H9 (cell line): ENCODE results near the gene IFI35. TPM values are rescaled to one million over a fixed set of nuclear protein-coding genes. Genes with fewer than 3 reads are reported as not detected.
A peak's percentile ranks its signal among the peaks of the same experiment; 100 is the strongest.

Experiments
- DNase-seq: peaks from one replicate; pipeline ENCODE4 v3.0.0-alpha.2; 2017
- H2AFZ ChIP-seq: one replicate; pipeline ENCODE4 v1.6.1; 2013; ENCODE audit warnings: mild to moderate bottlenecking, low read length, control low read depth, moderate library complexity
- H2AK5ac ChIP-seq: 2 replicates; pipeline ENCODE4 v1.6.1; 2013; ENCODE audit warnings: low read length, control low read depth, mixed read lengths; ENCODE audit not compliant: insufficient read length
- H2BK120ac ChIP-seq: one replicate; pipeline ENCODE4 v1.6.1; 2013; ENCODE audit warnings: low read depth, mild to moderate bottlenecking, low read length, control low read depth, inconsistent platforms; ENCODE audit not compliant: poor library complexity, severe bottlenecking
- H2BK12ac ChIP-seq: 2 replicates; pipeline ENCODE4 v1.6.1; 2013; ENCODE audit warnings: low read length, control low read depth, mixed read lengths, low read depth; ENCODE audit not compliant: insufficient read length
- H2BK15ac ChIP-seq: 2 replicates; pipeline ENCODE4 v1.6.1; 2013; ENCODE audit warnings: low read depth, low read length, control low read depth
- H2BK20ac ChIP-seq: one replicate; pipeline ENCODE4 v1.6.1; 2013; ENCODE audit warnings: low read depth, mild to moderate bottlenecking, low read length, control low read depth, inconsistent platforms; ENCODE audit not compliant: poor library complexity, severe bottlenecking
- H2BK5ac ChIP-seq: 2 replicates; pipeline ENCODE4 v1.6.1; 2013; ENCODE audit warnings: low read length, control low read depth, mixed read lengths; ENCODE audit not compliant: insufficient read length
- H3K14ac ChIP-seq: 2 replicates; pipeline ENCODE4 v1.6.1; 2013; ENCODE audit warnings: low read length, control low read depth; ENCODE audit not compliant: insufficient read depth
- H3K18ac ChIP-seq: 2 replicates; pipeline ENCODE4 v1.6.1; 2013; ENCODE audit warnings: low read depth, mild to moderate bottlenecking, mixed read lengths, low read length, control low read depth; ENCODE audit not compliant: insufficient read length
- H3K23ac ChIP-seq: 2 replicates; pipeline ENCODE4 v1.6.1; 2013; ENCODE audit warnings: low read length, control low read depth, mixed read lengths, low read depth; ENCODE audit not compliant: insufficient read length
- H3K23me2 ChIP-seq: 2 replicates; pipeline ENCODE4 v1.6.1; 2013; ENCODE audit warnings: low read depth, mild to moderate bottlenecking, mixed read lengths, low read length, control low read depth; ENCODE audit not compliant: insufficient read length, poor library complexity, severe bottlenecking
- H3K27ac ChIP-seq: 2 replicates; pipeline ENCODE4 v1.5.1; 2013; ENCODE audit warnings: low read length, control low read depth, mixed read lengths, low read depth; ENCODE audit not compliant: insufficient read length
- H3K27me3 ChIP-seq: 2 replicates; pipeline ENCODE4 v1.6.1; 2013; ENCODE audit warnings: low read length, control low read depth, inconsistent platforms; ENCODE audit not compliant: insufficient read depth
- H3K4ac ChIP-seq: 2 replicates; pipeline ENCODE4 v1.6.1; 2013; ENCODE audit warnings: low read depth, mild to moderate bottlenecking, control low read depth, inconsistent platforms, low read length, moderate library complexity
- H3K4me1 ChIP-seq: 2 replicates; pipeline ENCODE4 v1.6.1; 2013; ENCODE audit warnings: low read length, control low read depth, inconsistent platforms; ENCODE audit not compliant: insufficient read depth
- H3K4me2 ChIP-seq: 2 replicates; pipeline ENCODE4 v1.6.1; 2013; ENCODE audit warnings: low read length, control low read depth, mixed read lengths; ENCODE audit not compliant: insufficient read length, insufficient read depth
- H3K56ac ChIP-seq: 2 replicates; pipeline ENCODE4 v1.6.1; 2013; ENCODE audit warnings: low read depth, mild to moderate bottlenecking, mixed read lengths, low read length, control low read depth; ENCODE audit not compliant: insufficient read length
- H3K79me1 ChIP-seq: 2 replicates; pipeline ENCODE4 v1.6.1; 2013; ENCODE audit warnings: low read depth, mild to moderate bottlenecking, moderate library complexity, low read length, control low read depth, inconsistent platforms; ENCODE audit not compliant: insufficient read depth, poor library complexity, severe bottlenecking
- H3K79me2 ChIP-seq: 2 replicates; pipeline ENCODE4 v1.6.1; 2013; ENCODE audit warnings: low read length, control low read depth, inconsistent platforms; ENCODE audit not compliant: insufficient read depth
- H3K9ac ChIP-seq: 2 replicates; pipeline ENCODE4 v1.6.1; 2013; ENCODE audit warnings: low read length, control low read depth, mixed read lengths; ENCODE audit not compliant: insufficient read length; ENCODE audit errors: extremely low read depth
- H3K9me3 ChIP-seq: one replicate; pipeline ENCODE4 v1.6.1; 2013; ENCODE audit warnings: low read depth, low read length, inconsistent platforms; ENCODE audit not compliant: control insufficient read depth
- H3T11ph ChIP-seq: one replicate; pipeline ENCODE4 v1.6.1; 2013; ENCODE audit warnings: mild to moderate bottlenecking, low read length, control low read depth, inconsistent platforms
- H4K20me1 ChIP-seq: one replicate; pipeline ENCODE4 v1.6.1; 2013; ENCODE audit not compliant: control insufficient read depth, insufficient read length, insufficient read depth
- H4K5ac ChIP-seq: 2 replicates; pipeline ENCODE4 v1.6.1; 2013; ENCODE audit warnings: low read depth, mild to moderate bottlenecking, mixed read lengths, low read length, control low read depth; ENCODE audit not compliant: insufficient read length
- H4K8ac ChIP-seq: replicated peaks from 2 replicates; pipeline ENCODE4 v1.6.1; 2013; ENCODE audit warnings: low read length, control low read depth, mixed read lengths, low read depth; ENCODE audit not compliant: insufficient read length
- H4K91ac ChIP-seq: 2 replicates; pipeline ENCODE4 v1.6.1; 2013; ENCODE audit warnings: low read depth, mild to moderate bottlenecking, moderate library complexity, mixed read lengths, low read length, control low read depth; ENCODE audit not compliant: insufficient read length
- H3K27ac Mint-ChIP-seq, 3 experiments: 2 replicates in 2 of 3; 3 replicates in 1 of 3; pipeline ENCODE4 v1.8.0; 2020 to 2021; ENCODE audit warnings: mixed read lengths in 3 of 3, mild to moderate bottlenecking in 1 of 3, moderate library complexity in 1 of 3
- H3K27me3 Mint-ChIP-seq: 2 replicates; pipeline ENCODE4 v1.8.0; 2021; ENCODE audit warnings: low read depth, mild to moderate bottlenecking, moderate library complexity, mixed read lengths
- H3K36me3 Mint-ChIP-seq, 3 experiments: 2 replicates in 2 of 3; 3 replicates in 1 of 3; pipeline ENCODE4 v1.8.0; 2020 to 2021; ENCODE audit warnings: low read depth in 3 of 3, mixed read lengths in 3 of 3; ENCODE audit not compliant: insufficient read depth in 1 of 3
- H3K4me1 Mint-ChIP-seq, 2 experiments: 2 replicates each; pipeline ENCODE4 v1.8.0; 2020; ENCODE audit warnings: mixed read lengths in 2 of 2
- H3K4me3 Mint-ChIP-seq, 2 experiments: 2 replicates in 1 of 2; 3 replicates in 1 of 2; pipeline ENCODE4 v1.8.0; 2020 to 2021; ENCODE audit warnings: mild to moderate bottlenecking in 2 of 2, mixed read lengths in 2 of 2, moderate library complexity in 1 of 2
- H3K9me3 Mint-ChIP-seq, 2 experiments: 2 replicates in 1 of 2; 3 replicates in 1 of 2; pipeline ENCODE4 v1.8.0; 2020; ENCODE audit warnings: mild to moderate bottlenecking in 2 of 2, mixed read lengths in 2 of 2, moderate library complexity in 1 of 2
- CTCF ChIP-seq: fragments of 200-600 bp; sonication (generic); conservative IDR thresholded peaks from 3 replicates; pipeline ENCODE4 v1.8.0; 2021; ENCODE audit warnings: antibody characterized with exemption, mild to moderate bottlenecking
- WGBS: extraction: QIAGEN DNeasy Blood & Tissue Kit; methylation state at CpG from one replicate; pipeline ENCODE4 v1.1.7; 2013; ENCODE audit warnings: missing lambda C conversion rate, low lambda C conversion rate, mixed read lengths; ENCODE audit not compliant: insufficient read length; ENCODE audit errors: extremely low coverage; 5-methylcytosine and 5-hydroxymethylcytosine counted together
- total RNA-seq: library from RNA; stranded (reverse); gene quantifications from 2 replicates; pipeline ENCODE4 v1.2.1, GENCODE V29; 2021

Gene IFI35
- total RNA-seq, 1 experiment from 2014 or later, result 4.2 TPM

- no peak overlapping the region for H3K4me3 Mint-ChIP-seq
- H3K9ac ChIP-seq, result no peak overlapping the region
Observed at GRCh38 chr17:43003542-43004172, 2.9 kb upstream of the IFI35 start.

More at GRCh38 chr17:43003542-43004172, 2.9 kb upstream of the IFI35 start:
- Histone ChIP-seq H2BK5ac (no peak overlapping the region), H3K9me3 (no peaks in the 10 kb centered on the region), H2BK12ac (no peak overlapping the region), H4K20me1 (no peaks in the 10 kb centered on the region), H4K8ac (no peak overlapping the region), H3K14ac (no peak overlapping the region), H3K4ac (no peak overlapping the region), H2BK20ac (no peak overlapping the region), H3T11ph (no peak overlapping the region), H3K23me2 (peaks cover 9% of the 10 kb centered on the region), H4K5ac (no peak overlapping the region), H3K27me3 (no peaks in the 10 kb centered on the region), H3K4me1 (no peaks in the 10 kb centered on the region), H3K56ac (no peak overlapping the region), H3K79me2 (peaks cover 12% of the 10 kb centered on the region; the same call in 1 of the 2 replicates), H2BK120ac (no peak overlapping the region), H3K23ac (no peak overlapping the region), H3K4me2 (no peak overlapping the region), H3K18ac (no peak overlapping the region), H3K79me1 (peaks cover 6% of the 10 kb centered on the region), H3K27ac (no peak overlapping the region), H2BK15ac (no peak overlapping the region), H2AK5ac (no peak overlapping the region), H2AFZ (no peak overlapping the region), H4K91ac (no peak overlapping the region)
- no CpG with 5 or more reads among the region's 5 CpGs for WGBS
- H3K9me3 Mint-ChIP-seq, result no peaks in the 10 kb centered on the region; a peak in 1 of 5 replicates
- TF ChIP-seq CTCF, result no peak
- DNase-seq, result peak; percentile 73
- H3K27me3 Mint-ChIP-seq, result no peaks in the 10 kb centered on the region
- peaks cover 34 to 70% (median 50%) of the 10 kb centered on the region in 3 experiments for H3K36me3 Mint-ChIP-seq
- H3K4me1 Mint-ChIP-seq, result peaks cover 18 to 21% of the 10 kb centered on the region in 2 experiments
- H3K27ac Mint-ChIP-seq, result peak overlapping the region in 2 of 3 experiments; percentile 44 to 86; a peak in 4 of 7 replicates
